NCI-H1930 (cell line): ENCODE measurements around the gene LYPD6B.

ENCODE experiments used
- DNase-seq, 2 experiments: peaks; one replicate each; lab custom pipeline; 2025; lab: John Stamatoyannopoulos, UW

LYPD6B gene

DNA sequence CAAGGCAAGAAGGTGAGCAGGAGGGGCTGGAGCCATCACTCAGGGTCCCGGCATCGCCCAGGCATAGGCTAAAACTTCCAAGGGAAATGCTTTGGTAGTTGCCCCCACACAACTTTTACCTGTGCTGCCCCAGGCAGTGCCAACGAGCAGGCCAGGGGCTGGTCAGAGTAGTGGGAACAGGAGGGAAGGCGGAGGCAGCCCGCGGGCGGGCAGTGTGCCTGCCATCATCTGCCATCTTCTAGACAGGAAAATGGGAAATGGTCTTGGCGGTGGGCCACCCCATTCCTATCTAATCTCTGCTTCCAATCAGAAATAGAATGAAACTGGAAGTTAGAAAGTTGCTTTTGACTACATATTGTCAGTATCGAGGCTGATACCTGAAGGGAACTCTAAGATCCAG lies 26.0 kb upstream of the LYPD6B start:
- DNase-seq, result no peak

GRCh38 chr2:149015501-149015900 lies 23.0 kb upstream of the LYPD6B start:
- DNase-seq, result no peak

- no peak for DNase-seq
These were observed 22.5 kb upstream of the LYPD6B start for GRCh38 chr2:149015926-149016563.

DNA sequence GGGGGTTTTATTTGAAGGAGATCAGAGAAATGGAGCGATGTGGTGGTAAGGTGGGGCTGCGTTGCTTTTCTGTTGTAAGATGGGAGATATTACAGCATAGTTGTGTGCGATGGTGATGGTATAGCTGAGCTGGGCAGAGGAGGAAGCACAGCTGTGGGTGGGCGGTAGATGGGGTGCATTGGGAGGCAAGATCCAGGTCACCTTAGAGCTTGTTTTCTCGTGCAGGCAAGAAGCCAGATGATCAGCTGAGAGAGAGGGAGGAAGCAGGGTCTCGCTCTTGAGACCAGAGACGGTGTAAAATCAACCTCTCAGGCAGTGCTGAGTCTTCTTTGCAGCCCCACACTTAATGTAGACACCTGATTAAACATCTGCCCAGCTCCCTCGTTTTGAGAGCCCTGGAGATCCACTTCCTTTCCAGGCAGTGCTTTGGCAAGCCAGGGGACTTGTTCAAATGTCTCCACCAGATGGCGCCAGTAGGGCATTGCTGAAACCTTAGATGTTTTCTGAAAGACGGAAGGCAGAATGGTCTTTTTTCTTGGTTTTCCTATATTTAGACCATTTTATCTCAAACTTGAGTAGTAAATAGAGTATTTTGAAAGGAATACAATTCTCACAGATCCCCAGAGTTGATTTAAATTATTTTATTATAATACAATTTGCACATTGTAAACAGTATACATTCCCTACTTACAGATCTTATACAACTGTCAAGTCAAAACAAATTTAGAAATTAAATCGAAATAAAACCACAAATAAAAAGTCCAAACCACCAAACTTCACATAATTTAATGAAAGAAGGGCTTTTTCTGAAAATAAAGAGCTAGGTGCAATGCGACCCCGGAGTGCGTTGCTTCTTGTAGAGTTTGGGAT lies 21.1 kb upstream of the LYPD6B start:
- peak in 1 of 2 experiments; percentile 55 for DNase-seq

- DNase-seq, result no peak
These were observed 19.5 kb upstream of the LYPD6B start for GRCh38 chr2:149018981-149019380.

DNA sequence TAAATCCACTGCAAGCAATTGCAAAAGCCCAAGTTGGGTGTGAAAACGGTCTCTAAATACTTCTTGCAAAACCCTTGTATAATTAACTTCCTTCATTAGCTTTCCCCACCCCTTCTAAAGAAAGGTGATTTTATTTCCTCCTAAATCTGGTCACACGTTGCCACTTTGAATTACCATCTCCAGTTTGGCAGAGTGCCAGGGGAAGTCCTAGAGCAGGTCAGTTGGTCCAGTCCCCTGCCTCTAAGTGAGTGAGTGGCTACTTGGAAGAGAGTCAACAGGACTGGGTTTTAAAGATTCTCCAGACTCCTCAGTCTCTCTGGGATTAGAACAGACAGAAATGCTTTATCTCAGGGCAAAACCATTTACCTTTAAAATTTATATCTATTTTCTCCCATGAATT lies 18.7 kb upstream of the LYPD6B start:
- DNase-seq, result no peak

DNA sequence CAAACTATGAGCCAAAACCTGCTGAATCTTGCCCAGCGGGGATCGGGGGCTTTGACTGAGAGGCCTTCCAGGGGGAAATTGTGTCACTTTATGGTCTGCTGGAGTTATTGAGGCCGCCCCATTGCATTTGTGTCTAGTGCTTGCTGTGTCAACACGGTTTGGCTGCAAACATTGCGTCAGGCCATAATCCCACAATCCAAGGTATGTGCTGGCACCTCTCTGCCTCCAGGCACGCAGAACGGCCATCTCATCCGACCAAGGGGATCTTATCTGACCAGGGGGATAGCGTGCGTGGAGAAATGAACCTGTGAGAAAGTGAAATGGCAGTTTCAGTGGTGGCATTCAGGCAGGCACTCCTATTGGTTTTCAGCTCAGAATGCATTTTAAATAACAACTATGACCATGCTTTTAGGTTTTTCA lies 18.1 kb upstream of the LYPD6B start:
- no peak for DNase-seq

DNA sequence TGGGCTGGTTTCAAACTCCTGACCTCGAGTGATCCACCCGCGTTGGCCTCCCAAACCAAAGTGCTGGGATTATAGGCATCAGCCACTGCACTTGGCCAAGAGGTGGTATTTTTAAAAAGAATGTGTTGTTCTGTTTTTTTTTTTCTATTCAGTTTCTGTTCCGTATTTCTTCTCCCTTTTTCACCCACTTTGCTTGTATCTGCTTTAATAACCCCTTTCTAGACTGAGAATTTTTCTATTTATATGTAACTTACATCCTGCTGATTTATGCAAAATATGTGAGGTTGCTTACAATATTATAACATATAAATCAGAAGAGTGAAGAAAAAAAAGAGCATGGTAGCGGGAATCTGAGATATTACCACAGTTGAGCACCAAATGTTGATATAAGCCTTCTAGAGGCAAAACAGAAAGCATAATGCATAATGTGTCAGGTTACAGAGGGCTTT lies 17.2 kb upstream of the LYPD6B start:
- DNase-seq, result no peak

DNA sequence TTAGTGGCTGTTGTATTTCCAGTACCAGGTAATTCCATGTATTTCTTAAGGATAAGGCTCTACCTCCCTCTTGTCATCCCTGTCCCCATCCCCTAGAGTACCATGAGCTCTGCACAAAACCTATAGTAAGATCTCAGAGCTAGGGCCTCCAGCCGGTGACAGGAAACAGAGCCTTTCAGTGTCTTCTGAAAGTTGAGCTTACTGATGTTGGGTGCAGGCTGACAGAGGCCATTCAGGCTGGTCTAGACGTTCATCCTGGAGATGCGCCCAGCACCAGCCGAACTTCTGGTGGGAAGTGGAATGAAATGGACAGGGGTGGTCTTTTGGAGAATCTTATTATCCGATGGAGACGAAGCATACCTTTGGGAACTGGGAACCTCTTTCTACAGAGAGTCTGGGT lies 16.7 kb upstream of the LYPD6B start:
- DNase-seq, result no peak

DNA sequence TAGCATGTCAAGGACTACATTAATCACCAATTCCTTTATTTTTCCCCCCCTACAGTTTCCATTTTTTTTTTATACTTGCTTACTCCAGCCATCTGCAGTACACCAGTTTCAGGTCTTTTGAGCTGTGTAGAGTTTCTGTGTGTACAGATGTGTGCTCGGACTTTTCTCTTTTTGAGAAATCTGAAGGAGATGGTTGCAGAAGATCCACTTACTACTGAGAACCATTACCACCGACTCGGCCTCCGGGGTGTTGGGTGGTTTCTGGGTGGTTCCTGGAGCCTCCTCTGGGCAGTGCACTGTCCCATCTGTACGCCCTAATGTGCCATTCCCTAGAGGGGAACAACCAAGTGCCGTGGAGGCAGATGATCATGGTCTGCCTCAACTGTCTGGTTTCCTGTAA lies 15.4 kb upstream of the LYPD6B start:
- no peak for DNase-seq

GRCh38 chr2:149027590-149028250 lies 10.8 kb upstream of the LYPD6B start:
- DNase-seq, result no peak

DNA sequence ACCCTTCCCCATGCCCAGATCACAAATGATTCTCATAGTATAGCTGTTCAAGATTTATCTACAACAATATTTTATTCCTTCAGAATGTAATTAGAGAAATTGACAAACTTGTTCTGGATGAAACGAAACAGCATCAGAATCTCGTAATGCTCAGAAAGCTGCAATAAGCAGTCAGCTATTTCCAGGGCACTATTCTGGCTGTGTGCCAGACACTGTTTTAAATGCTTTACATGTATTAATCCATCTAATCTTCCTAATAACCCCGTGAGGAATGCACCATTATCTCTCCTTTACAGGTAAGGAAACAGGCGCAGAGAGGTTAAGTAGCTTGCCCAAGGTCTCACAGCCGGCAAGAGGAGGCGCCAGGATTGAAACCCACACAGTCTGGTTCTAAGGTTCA lies 10.1 kb upstream of the LYPD6B start:
- DNase-seq, result no peak

GRCh38 chr2:149028891-149029290 lies 9.6 kb upstream of the LYPD6B start:
- DNase-seq, result no peak

DNA sequence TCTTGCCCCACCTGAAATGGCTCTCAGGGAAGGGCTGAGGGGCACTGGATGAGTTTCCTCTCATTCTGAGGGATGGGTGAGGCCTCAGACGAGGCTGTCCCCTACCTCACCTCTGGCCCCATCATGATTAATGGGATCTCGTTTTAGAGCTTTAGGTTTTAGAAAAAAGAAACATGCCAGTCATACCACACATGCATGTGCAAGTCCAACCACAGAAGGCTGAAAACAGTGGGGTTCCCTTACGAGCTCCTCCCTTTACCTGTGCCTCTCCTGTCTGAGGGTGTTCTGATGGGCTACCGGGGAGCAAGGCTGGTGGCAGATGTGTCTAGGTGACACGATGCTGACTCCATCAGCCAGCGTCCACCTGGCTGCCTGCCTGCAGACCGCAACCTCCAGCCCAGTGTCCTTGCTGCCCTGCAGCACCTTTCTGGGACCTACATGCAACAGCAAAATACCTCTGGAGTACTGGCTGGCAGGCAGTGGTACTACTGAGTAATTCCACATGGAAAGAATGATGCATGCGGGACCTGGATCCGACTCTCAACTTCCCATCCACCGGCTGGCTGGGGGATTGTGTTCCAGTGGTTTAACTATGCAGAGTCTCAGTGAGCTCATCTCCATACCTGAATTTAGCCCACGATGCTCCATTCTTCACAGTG lies 9.1 kb upstream of the LYPD6B start:
- DNase-seq, result no peak

GRCh38 chr2:149031396-149031795 lies 7.1 kb upstream of the LYPD6B start:
- no peak for DNase-seq

- DNase-seq, result peak in 1 of 2 experiments; percentile 3
These were observed 4.8 kb upstream of the LYPD6B start for GRCh38 chr2:149033716-149034115.

GRCh38 chr2:149034406-149034805 lies 4.1 kb upstream of the LYPD6B start:
- no peak for DNase-seq

GRCh38 chr2:149036507-149037293 lies 1.8 kb upstream of the LYPD6B start:
- no peak for DNase-seq

- DNase-seq, result peak in 1 of 2 experiments; percentile 31
These were observed 648 bp upstream of the LYPD6B start for GRCh38 chr2:149037851-149038250.

DNA sequence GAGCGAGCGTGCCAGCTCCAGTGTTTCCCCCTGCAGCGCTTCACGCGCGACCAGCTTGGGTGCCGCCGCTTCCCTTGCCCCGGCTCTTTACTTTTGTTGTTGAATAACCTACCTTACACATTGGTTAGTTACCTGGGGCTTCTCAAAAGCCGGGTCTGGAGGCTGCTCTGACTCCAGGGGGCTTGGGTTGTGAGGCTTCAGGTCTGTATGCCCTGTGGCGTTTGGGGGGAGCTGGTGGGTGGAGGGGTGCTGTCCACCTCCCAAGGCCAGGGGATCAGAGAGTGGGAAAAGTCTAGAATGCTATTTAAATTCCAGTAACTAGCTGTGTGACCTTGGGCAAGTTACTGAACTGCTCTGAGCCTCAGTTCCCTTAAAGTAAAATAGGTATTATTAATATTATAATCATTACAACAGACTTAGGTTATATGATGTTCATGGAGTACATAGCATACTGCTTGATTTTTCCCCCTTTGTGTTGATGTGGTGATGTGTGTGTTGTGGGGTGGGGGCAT lies 770 bp downstream of the LYPD6B start:
- no peak for DNase-seq

- DNase-seq, result peak in 1 of 2 experiments; percentile 45
These were observed 2.0 kb downstream of the LYPD6B start for GRCh38 chr2:149040451-149040850.
